H1 (cell line): ENCODE results near the gene GBGT1. TPM values are rescaled to one million over a fixed set of nuclear protein-coding genes. Genes with fewer than 3 reads are reported as not detected.

ENCODE experiments used
- CTCF ChIA-PET: fragments of 300-600 bp; sonication (Branson Sonifier 250); formaldehyde crosslinking; loops from one replicate; lab custom pipeline; 2021; ENCODE audit not compliant: partially characterized antibody; lab: Charles Lee
- POLR2A ChIA-PET: fragments of 300-600 bp; sonication (Branson Sonifier 250); formaldehyde crosslinking; loops from one replicate; lab custom pipeline; 2021; ENCODE audit warnings: inconsistent platforms; ENCODE audit not compliant: partially characterized antibody; lab: Charles Lee
- DNase-seq, 2 experiments: peaks; one replicate each; pipeline versions ENCODE4 v3.0.0 to v3.0.0-alpha.2; 2010 to 2022; ENCODE audit warnings: low spot score in 2 of 2, low read depth in 1 of 2, mixed read lengths in 1 of 2
- FAIRE-seq: peaks from 2 replicates; lab custom pipeline; 2011; peaks lifted over from hg19 to GRCh38; lab: Jason Lieb, UNC
- H2AFZ ChIP-seq: 2 replicates; pipeline ENCODE4 v1.8.1; 2012; ENCODE audit warnings: low read length, inconsistent platforms
- H2AK5ac ChIP-seq: 2 replicates; pipeline ENCODE4 v1.6.1; 2013; ENCODE audit warnings: low read depth, low read length
- H2BK120ac ChIP-seq: replicated peaks from 2 replicates; pipeline ENCODE3; 2013; ENCODE audit warnings: low read depth, low read length, inconsistent platforms
- H2BK12ac ChIP-seq: 2 replicates; pipeline ENCODE4 v1.6.1; 2013; ENCODE audit warnings: low read depth, low read length
- H2BK15ac ChIP-seq: 2 replicates; pipeline ENCODE4 v1.6.1; 2013; ENCODE audit warnings: low read length
- H2BK20ac ChIP-seq: 2 replicates; pipeline ENCODE4 v1.6.1; 2013; ENCODE audit warnings: low read length
- H2BK5ac ChIP-seq: 2 replicates; pipeline ENCODE4 v1.6.1; 2013; ENCODE audit warnings: low read depth, low read length
- H3K14ac ChIP-seq: 2 replicates; pipeline ENCODE4 v1.6.1; 2013; ENCODE audit warnings: inconsistent platforms; ENCODE audit not compliant: insufficient read length
- H3K18ac ChIP-seq: 2 replicates; pipeline ENCODE4 v1.6.1; 2013; ENCODE audit warnings: low read length; ENCODE audit errors: extremely low read depth
- H3K23ac ChIP-seq: 2 replicates; pipeline ENCODE4 v1.6.1; 2013; ENCODE audit warnings: inconsistent platforms; ENCODE audit not compliant: insufficient read length
- H3K23me2 ChIP-seq: 2 replicates; pipeline ENCODE4 v1.6.1; 2013; ENCODE audit warnings: low read depth, low read length
- H3K27ac ChIP-seq: 2 replicates; pipeline ENCODE4 v1.6.1; 2011; ENCODE audit warnings: low read depth, low read length, inconsistent platforms
- H3K27me3 ChIP-seq, 4 experiments: replicated peaks in 1 of 4; 1 replicate in 1 of 4; 2 replicates in 3 of 4; pipeline versions ENCODE4 v1.6.1 to v1.8.1; 2011 to 2013; ENCODE audit warnings: low read length in 3 of 4, mild to moderate bottlenecking in 3 of 4, inconsistent platforms in 2 of 4, mixed read lengths in 2 of 4, moderate library complexity in 1 of 4; ENCODE audit not compliant: control insufficient read depth in 3 of 4, insufficient read depth in 3 of 4; ENCODE audit errors: extremely low read depth in 1 of 4
- H3K36me3 ChIP-seq, 4 experiments: 2 replicates each; pipeline versions ENCODE4 v1.6.1 to v1.8.1; 2011 to 2013; ENCODE audit warnings: mild to moderate bottlenecking in 4 of 4, low read length in 3 of 4, moderate library complexity in 2 of 4, control low read depth in 1 of 4, inconsistent platforms in 1 of 4; ENCODE audit not compliant: insufficient read depth in 4 of 4, control insufficient read depth in 2 of 4
- H3K4ac ChIP-seq: replicated peaks from 2 replicates; pipeline ENCODE3; 2013; ENCODE audit warnings: low read length, low read depth, mixed read lengths, inconsistent platforms; ENCODE audit not compliant: insufficient read length
- H3K4me1 ChIP-seq, 4 experiments: replicated peaks in 1 of 4; 1 replicate in 1 of 4; 2 replicates in 3 of 4; pipeline versions ENCODE4 v1.6.1 to v1.8.1; 2011 to 2013; ENCODE audit warnings: low read length in 3 of 4, inconsistent platforms in 2 of 4, mixed read lengths in 1 of 4; ENCODE audit not compliant: insufficient read depth in 4 of 4, control insufficient read depth in 3 of 4
- H3K4me2 ChIP-seq, 2 experiments: 2 replicates each; pipeline versions ENCODE4 v1.6.1 to v1.8.1; 2011 to 2013; ENCODE audit warnings: low read depth in 2 of 2, low read length in 2 of 2, control low read depth in 1 of 2, inconsistent platforms in 1 of 2, mild to moderate bottlenecking in 1 of 2; ENCODE audit not compliant: insufficient read depth in 1 of 2
- H3K4me3 ChIP-seq, 4 experiments: fragments of 200-600, 300-600 bp in 1 of 4; sonication (generic), shearing (Covaris generic), sonication (Bioruptor Twin) in 1 of 4; 2 replicates each; pipeline versions ENCODE4 v1.5.1 to v1.8.1; 2011 to 2016; ENCODE audit warnings: low read length in 4 of 4, low read depth in 3 of 4, control low read depth in 2 of 4, inconsistent platforms in 2 of 4, mild to moderate bottlenecking in 2 of 4, mixed read lengths in 1 of 4, moderate library complexity in 1 of 4; ENCODE audit not compliant: insufficient read depth in 2 of 4; ENCODE audit errors: extremely low read depth in 1 of 4
- H3K56ac ChIP-seq: replicated peaks from 2 replicates; pipeline ENCODE3; 2013; ENCODE audit warnings: low read depth, mild to moderate bottlenecking, mixed read lengths, low read length, inconsistent platforms; ENCODE audit not compliant: insufficient read length
- H3K79me1 ChIP-seq: 2 replicates; pipeline ENCODE4 v1.6.1; 2013; ENCODE audit warnings: low read depth, low read length, control low read depth
- H3K79me2 ChIP-seq, 2 experiments: 2 replicates each; pipeline versions ENCODE4 v1.6.1 to v1.8.1; 2012 to 2013; ENCODE audit warnings: low read length in 2 of 2, mild to moderate bottlenecking in 2 of 2, inconsistent platforms in 1 of 2; ENCODE audit not compliant: insufficient read depth in 2 of 2, control insufficient read depth in 1 of 2
- H3K9ac ChIP-seq, 4 experiments: replicated peaks in 1 of 4; 1 replicate in 1 of 4; 2 replicates in 3 of 4; pipeline versions ENCODE4 v1.6.1 to v1.8.1; 2011 to 2013; ENCODE audit warnings: low read depth in 3 of 4, low read length in 3 of 4, control low read depth in 2 of 4, mild to moderate bottlenecking in 2 of 4, moderate library complexity in 2 of 4, inconsistent platforms in 1 of 4; ENCODE audit errors: extremely low read depth in 1 of 4
- H3K9me3 ChIP-seq, 2 experiments: 2 replicates each; pipeline versions ENCODE4 v1.6.1 to v1.8.1; 2012 to 2013; ENCODE audit warnings: mild to moderate bottlenecking in 2 of 2, moderate library complexity in 2 of 2, control low read depth in 1 of 2, inconsistent platforms in 1 of 2, low read depth in 1 of 2, low read length in 1 of 2, mixed read lengths in 1 of 2; ENCODE audit not compliant: insufficient read depth in 2 of 2
- H4K20me1 ChIP-seq, 2 experiments: replicated peaks in 1 of 2; 2 replicates each; pipeline versions ENCODE3 to v1.8.1; 2011 to 2013; ENCODE audit warnings: inconsistent platforms in 2 of 2, low read length in 2 of 2, mild to moderate bottlenecking in 1 of 2; ENCODE audit not compliant: insufficient read depth in 2 of 2, control insufficient read depth in 1 of 2
- H4K5ac ChIP-seq: 2 replicates; pipeline ENCODE4 v1.6.1; 2013; ENCODE audit warnings: low read length, low read depth, mixed read lengths, inconsistent platforms; ENCODE audit not compliant: insufficient read length
- H4K8ac ChIP-seq: 2 replicates; pipeline ENCODE4 v1.8.0; 2013; ENCODE audit warnings: mild to moderate bottlenecking, moderate library complexity, low read length, inconsistent platforms; ENCODE audit not compliant: insufficient read depth; ENCODE audit errors: extremely low read depth
- H4K91ac ChIP-seq: replicated peaks from 2 replicates; pipeline ENCODE3; 2013; ENCODE audit warnings: low read length, mixed read lengths, inconsistent platforms; ENCODE audit not compliant: insufficient read length
- MAFK ChIP-seq: IDR thresholded peaks from 2 replicates; pipeline ENCODE4 v1.6.1; 2012; ENCODE audit warnings: low read depth, mild to moderate bottlenecking, improper control_type of control experiment, low read length
- NRF1 ChIP-seq: IDR thresholded peaks from 2 replicates; pipeline ENCODE4 v1.6.1; 2011; ENCODE audit warnings: mild to moderate bottlenecking, low read depth, low read length, improper control_type of control experiment
- WGBS, 2 experiments: shearing (Covaris generic) in 1 of 2; methylation state at CpG; one replicate each; pipeline versions ENCODE4 v1.1.6 to v1.1.7; 2013 to 2015; ENCODE audit warnings: low lambda C conversion rate in 2 of 2, mixed read lengths in 2 of 2, inconsistent platforms in 1 of 2, low coverage in 1 of 2, missing lambda C conversion rate in 1 of 2; ENCODE audit not compliant: insufficient replicate concordance in 2 of 2, insufficient coverage in 1 of 2, insufficient read length in 1 of 2; ENCODE audit errors: extremely low coverage in 1 of 2, missing lambda C conversion rate in 1 of 2; 5-methylcytosine and 5-hydroxymethylcytosine counted together
- polyA plus RNA-seq, 7 experiments: library from polyadenylated mRNA; depleted of rRNA in 3 of 7; stranded (reverse) in 5 of 7; unstranded in 2 of 7; fragments of >200 nt in 5 of 7; fragments of 200-250 nt in 2 of 7; gene quantifications; 1 replicate in 5 of 7; 2 replicates in 1 of 7; 4 replicates in 1 of 7; pipeline versions ENCODE4 v1.2.1 to v1.2.3, GENCODE V29; 2011 to 2013; ENCODE audit warnings: missing spikeins in 2 of 7, mixed read lengths in 2 of 7
- total RNA-seq: library from RNA; stranded (reverse); fragmentation: NEBNext Ultra II Directional; extraction: Animal tissue kit (Norgen Biotek cat#: 25700); gene quantifications from 2 replicates; pipeline ENCODE4 v1.2.1, GENCODE V29; 2021

Gene GBGT1
- total and polyA plus RNA-seq, 2 of the 8 experiments (the other 6 are each of a cell fraction or from before 2014, with no cell fraction given) = 7.1 to 9.7 TPM

- H2BK120ac ChIP-seq = no peak overlapping the region
- no peaks in the 10 kb centered on the region for H3K9me3 ChIP-seq
- CTCF ChIA-PET = interaction anchor here (0.8 to 1.9 kb wide), 4 partner anchors 15 to 24 kb away, joined by 3 to 8 read pairs (median 6); no protein-coding TSS in a partner anchor
- no peaks in the 10 kb centered on the region; a peak in 1 of 7 replicates for H3K4me1 ChIP-seq
- no peak overlapping the region for H4K8ac ChIP-seq
- POLR2A ChIA-PET = no interaction called here
- no peaks in the 10 kb centered on the region for H4K20me1 ChIP-seq
- H3K4me3 ChIP-seq = no peak overlapping the region
- H4K5ac ChIP-seq = no peak overlapping the region
- DNase-seq = no peak
- peaks cover 7 to 48% (median 31%) of the 10 kb centered on the region in 4 experiments for H3K27me3 ChIP-seq
- no peak for FAIRE-seq
- no peaks in the 10 kb centered on the region for H3K79me1 ChIP-seq
- H2AK5ac ChIP-seq = no peak overlapping the region
- H2BK12ac ChIP-seq = no peak overlapping the region
- no peak overlapping the region for H3K9ac ChIP-seq
- no peak overlapping the region for H3K18ac ChIP-seq
- H3K23ac ChIP-seq = no peak overlapping the region
- no peak overlapping the region for H3K27ac ChIP-seq
- H3K36me3 ChIP-seq = no peaks in the 10 kb centered on the region
- H3K56ac ChIP-seq = no peak overlapping the region
- no peak overlapping the region for H4K91ac ChIP-seq
- no peak overlapping the region for H3K14ac ChIP-seq
- H3K79me2 ChIP-seq = no peaks in the 10 kb centered on the region
- H2AFZ ChIP-seq = no peak overlapping the region
- no peak overlapping the region for H3K4me2 ChIP-seq
- TF ChIP-seq MAFK (no peak), NRF1 (no peak)
- TF ChIP-seq, all 59 proteins: peak for 0
- Histone ChIP-seq H3K4ac (no peak overlapping the region), H3K23me2 (no peaks in the 10 kb centered on the region; the same call in 1 of the 2 replicates), H2BK20ac (no peak overlapping the region), H2BK5ac (no peak overlapping the region), H2BK15ac (no peak overlapping the region)
- 86% methylated on average over 14 of the region's 14 CpGs; no CpG with 5 or more reads in 1 of the 2 experiments for WGBS, 2 experiments
These were observed 39.2 kb upstream of the GBGT1 start for GRCh38 chr9:133202688-133203453.
